DND-41 (cell line): ENCODE data around the gene RNF220.

Source experiments
- ATAC-seq: fragments of 200-7000 bp; cut with Tn5 transposase; 3 replicates; pipeline ENCODE4 v1.9.1; 2021; ENCODE audit warnings: low read depth; ENCODE audit not compliant: insufficient read depth
- DNase-seq: peaks from one replicate; pipeline ENCODE4 v3.0.0-alpha.2; 2020
- H2AFZ ChIP-seq: 2 replicates; pipeline ENCODE4 v1.6.0; 2012; ENCODE audit warnings: low read depth, low read length
- H3K27ac ChIP-seq: 2 replicates; pipeline ENCODE4 v1.5.1; 2012; ENCODE audit warnings: low read length, inconsistent platforms
- H3K27me3 ChIP-seq: fragments of 200-600 bp; sonication (generic); 2 replicates; pipeline ENCODE4 v1.6.0; 2012; ENCODE audit warnings: low read length, mild to moderate bottlenecking, inconsistent platforms; ENCODE audit not compliant: insufficient read depth, poor library complexity
- H3K36me3 ChIP-seq: 2 replicates; pipeline ENCODE4 v1.5.1; 2012; ENCODE audit warnings: low read length, inconsistent platforms; ENCODE audit not compliant: insufficient read depth
- H3K4me1 ChIP-seq: 2 replicates; pipeline ENCODE4 v1.5.1; 2012; ENCODE audit warnings: mild to moderate bottlenecking, low read length; ENCODE audit not compliant: insufficient read depth
- H3K4me2 ChIP-seq: 2 replicates; pipeline ENCODE4 v1.6.0; 2012; ENCODE audit warnings: mild to moderate bottlenecking, moderate library complexity, low read length, inconsistent platforms; ENCODE audit not compliant: insufficient read depth
- H3K4me3 ChIP-seq, 2 experiments: fragments of 200-600 bp in 1 of 2; shearing (Covaris generic) in 1 of 2; 2 replicates each; pipeline ENCODE4 v1.5.1; 2012 to 2016; ENCODE audit warnings: inconsistent platforms in 2 of 2, low read length in 2 of 2, mild to moderate bottlenecking in 2 of 2, low read depth in 1 of 2, moderate library complexity in 1 of 2
- H3K79me2 ChIP-seq: 2 replicates; pipeline ENCODE4 v1.6.0; 2012; ENCODE audit warnings: low read length, inconsistent platforms; ENCODE audit not compliant: insufficient read depth
- H3K9ac ChIP-seq: 2 replicates; pipeline ENCODE4 v1.6.0; 2012; ENCODE audit warnings: low read depth, mild to moderate bottlenecking, inconsistent platforms, low read length, moderate library complexity
- H3K9me3 ChIP-seq: 2 replicates; pipeline ENCODE4 v1.5.1; 2012; ENCODE audit warnings: low read length, moderate library complexity, mild to moderate bottlenecking, inconsistent platforms; ENCODE audit not compliant: insufficient read depth, severe bottlenecking
- H4K20me1 ChIP-seq: 2 replicates; pipeline ENCODE4 v1.6.0; 2012; ENCODE audit warnings: low read length; ENCODE audit not compliant: insufficient read depth
- EZH2 ChIP-seq: IDR thresholded peaks from 3 replicates; pipeline ENCODE4 v1.6.1; 2012; ENCODE audit warnings: borderline replicate concordance, low read depth, mild to moderate bottlenecking, moderate library complexity, low read length, inconsistent platforms; ENCODE audit not compliant: severe bottlenecking
- TF ChIP-seq, protein P1 (sequence below): IDR thresholded peaks from 2 replicates; pipeline ENCODE4 v1.5.1; 2012; ENCODE audit warnings: borderline replicate concordance, low read length, moderate library complexity, mild to moderate bottlenecking; ENCODE audit not compliant: poor library complexity, severe bottlenecking; ENCODE audit errors: extremely low read depth

The RNF220 gene

GRCh38 chr1:44604157-44604955 lies 199.3 kb downstream of the RNF220 start:
- H3K79me2 ChIP-seq = no peaks in the 10 kb centered on the region
- H2AFZ ChIP-seq = no peak overlapping the region
- H3K27ac ChIP-seq = no peak overlapping the region
- TF ChIP-seq, protein P1, sequence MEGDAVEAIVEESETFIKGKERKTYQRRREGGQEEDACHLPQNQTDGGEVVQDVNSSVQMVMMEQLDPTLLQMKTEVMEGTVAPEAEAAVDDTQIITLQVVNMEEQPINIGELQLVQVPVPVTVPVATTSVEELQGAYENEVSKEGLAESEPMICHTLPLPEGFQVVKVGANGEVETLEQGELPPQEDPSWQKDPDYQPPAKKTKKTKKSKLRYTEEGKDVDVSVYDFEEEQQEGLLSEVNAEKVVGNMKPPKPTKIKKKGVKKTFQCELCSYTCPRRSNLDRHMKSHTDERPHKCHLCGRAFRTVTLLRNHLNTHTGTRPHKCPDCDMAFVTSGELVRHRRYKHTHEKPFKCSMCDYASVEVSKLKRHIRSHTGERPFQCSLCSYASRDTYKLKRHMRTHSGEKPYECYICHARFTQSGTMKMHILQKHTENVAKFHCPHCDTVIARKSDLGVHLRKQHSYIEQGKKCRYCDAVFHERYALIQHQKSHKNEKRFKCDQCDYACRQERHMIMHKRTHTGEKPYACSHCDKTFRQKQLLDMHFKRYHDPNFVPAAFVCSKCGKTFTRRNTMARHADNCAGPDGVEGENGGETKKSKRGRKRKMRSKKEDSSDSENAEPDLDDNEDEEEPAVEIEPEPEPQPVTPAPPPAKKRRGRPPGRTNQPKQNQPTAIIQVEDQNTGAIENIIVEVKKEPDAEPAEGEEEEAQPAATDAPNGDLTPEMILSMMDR = no peak
- no peak for TF ChIP-seq EZH2
- no peaks in the 10 kb centered on the region for H3K4me1 ChIP-seq
- H3K9ac ChIP-seq = no peak overlapping the region
- no peak overlapping the region for H3K4me3 ChIP-seq
- H3K36me3 ChIP-seq = no peaks in the 10 kb centered on the region
- peaks cover 19% of the 10 kb centered on the region for H3K27me3 ChIP-seq
- H4K20me1 ChIP-seq = no peaks in the 10 kb centered on the region
- ATAC-seq (no peak), DNase-seq (no peak)
- H3K4me2 ChIP-seq = no peak overlapping the region
- no peaks in the 10 kb centered on the region for H3K9me3 ChIP-seq

GRCh38 chr1:44605914-44606615 lies 201.0 kb downstream of the RNF220 start:
- Histone ChIP-seq H4K20me1 (no peaks in the 10 kb centered on the region), H3K27ac (no peak overlapping the region), H2AFZ (no peak overlapping the region), H3K4me2 (no peak overlapping the region), H3K79me2 (no peaks in the 10 kb centered on the region), H3K4me3 (no peak overlapping the region), H3K9me3 (no peaks in the 10 kb centered on the region), H3K4me1 (no peaks in the 10 kb centered on the region), H3K36me3 (no peaks in the 10 kb centered on the region), H3K27me3 (peaks cover 11% of the 10 kb centered on the region), H3K9ac (no peak overlapping the region)
- ATAC-seq = no peak
- TF ChIP-seq, protein P1 = no peak
- no peak for TF ChIP-seq EZH2
- no peak for DNase-seq

- Histone ChIP-seq H3K27me3 (peaks cover 9% of the 10 kb centered on the region), H3K4me3 (no peak overlapping the region), H2AFZ (no peak overlapping the region), H3K4me1 (no peaks in the 10 kb centered on the region), H3K9ac (no peak overlapping the region), H3K79me2 (no peaks in the 10 kb centered on the region), H3K9me3 (no peaks in the 10 kb centered on the region), H3K36me3 (no peaks in the 10 kb centered on the region), H3K27ac (no peak overlapping the region), H4K20me1 (no peaks in the 10 kb centered on the region), H3K4me2 (no peak overlapping the region)
- DNase-seq (no peak), ATAC-seq (no peak)
- TF ChIP-seq, protein P1 = no peak
- TF ChIP-seq EZH2 = no peak
These were observed 201.7 kb downstream of the RNF220 start for GRCh38 chr1:44606701-44607281.
